DOHH2 (cell line): ENCODE data around the gene FOXN4.

Experiments used
- H3F3A ChIP-seq: fragments of 200-600 bp; sonication (generic), shearing (Covaris generic); 2 replicates; pipeline ENCODE4 v1.6.0; 2016; ENCODE audit warnings: antibody characterized with exemption, mild to moderate bottlenecking; ENCODE audit not compliant: control insufficient read depth, insufficient read depth
- H3K27ac ChIP-seq: fragments of 200-600 bp; sonication (generic); 2 replicates; pipeline ENCODE4 v1.5.1; 2014; ENCODE audit warnings: low read depth, mild to moderate bottlenecking, low read length, moderate library complexity
- H3K27me3 ChIP-seq: fragments of 200-600 bp; sonication (generic); 2 replicates; pipeline ENCODE4 v1.6.1; 2014; ENCODE audit warnings: mild to moderate bottlenecking, low read length, mixed read lengths; ENCODE audit not compliant: control insufficient read depth
- H3K36me3 ChIP-seq: fragments of 200-600 bp; sonication (generic); 2 replicates; pipeline ENCODE4 v1.6.1; 2014; ENCODE audit warnings: mild to moderate bottlenecking, low read length, moderate library complexity, mixed read lengths; ENCODE audit not compliant: control insufficient read depth
- H3K4me1 ChIP-seq: fragments of 200-600 bp; sonication (generic); 2 replicates; pipeline ENCODE4 v1.6.1; 2014; ENCODE audit warnings: mild to moderate bottlenecking, low read length, mixed read lengths; ENCODE audit not compliant: control insufficient read depth
- H3K4me2 ChIP-seq: fragments of 200-600 bp; sonication (generic); 2 replicates; pipeline ENCODE4 v1.6.0; 2014; ENCODE audit warnings: mild to moderate bottlenecking, low read length, moderate library complexity
- H3K4me3 ChIP-seq: fragments of 200-600 bp; sonication (generic); 2 replicates; pipeline ENCODE4 v1.5.1; 2014; ENCODE audit warnings: mild to moderate bottlenecking, low read length, mixed read lengths
- H3K79me2 ChIP-seq: fragments of 200-600 bp; sonication (generic); 2 replicates; pipeline ENCODE4 v1.6.1; 2014; ENCODE audit warnings: mild to moderate bottlenecking, low read length, mixed read lengths; ENCODE audit not compliant: control insufficient read depth
- H3K9me2 ChIP-seq: fragments of 200-600 bp; sonication (generic); replicated peaks from 2 replicates; pipeline ENCODE4 v1.6.1; 2014; ENCODE audit warnings: mild to moderate bottlenecking, low read length, mixed read lengths; ENCODE audit not compliant: control insufficient read depth
- H3K9me3 ChIP-seq: fragments of 200-600 bp; sonication (generic); 2 replicates; pipeline ENCODE4 v1.6.1; 2014; ENCODE audit warnings: antibody characterized with exemption, low read length, mixed read lengths; ENCODE audit not compliant: control insufficient read depth, insufficient read depth
- H4K20me1 ChIP-seq: fragments of 200-600 bp; sonication (generic); 2 replicates; pipeline ENCODE4 v1.6.0; 2014; ENCODE audit warnings: low read depth, mild to moderate bottlenecking, antibody characterized with exemption, low read length, moderate library complexity; ENCODE audit not compliant: control insufficient read depth, insufficient read depth
- CTCF ChIP-seq: fragments of 200-600 bp; sonication (generic); IDR thresholded peaks from one replicate; pipeline ENCODE4 v1.5.1; 2014; ENCODE audit warnings: antibody characterized with exemption, mild to moderate bottlenecking, low read depth, low read length; ENCODE audit not compliant: poor library complexity, severe bottlenecking
- EZH2phosphoT487 ChIP-seq: fragments of 200-600 bp; sonication (generic); IDR thresholded peaks from 2 replicates; pipeline ENCODE4 v1.6.1; 2017; ENCODE audit warnings: borderline replicate concordance, mild to moderate bottlenecking, antibody characterized with exemption, low read length, moderate library complexity, mixed read lengths

Gene FOXN4

DNA sequence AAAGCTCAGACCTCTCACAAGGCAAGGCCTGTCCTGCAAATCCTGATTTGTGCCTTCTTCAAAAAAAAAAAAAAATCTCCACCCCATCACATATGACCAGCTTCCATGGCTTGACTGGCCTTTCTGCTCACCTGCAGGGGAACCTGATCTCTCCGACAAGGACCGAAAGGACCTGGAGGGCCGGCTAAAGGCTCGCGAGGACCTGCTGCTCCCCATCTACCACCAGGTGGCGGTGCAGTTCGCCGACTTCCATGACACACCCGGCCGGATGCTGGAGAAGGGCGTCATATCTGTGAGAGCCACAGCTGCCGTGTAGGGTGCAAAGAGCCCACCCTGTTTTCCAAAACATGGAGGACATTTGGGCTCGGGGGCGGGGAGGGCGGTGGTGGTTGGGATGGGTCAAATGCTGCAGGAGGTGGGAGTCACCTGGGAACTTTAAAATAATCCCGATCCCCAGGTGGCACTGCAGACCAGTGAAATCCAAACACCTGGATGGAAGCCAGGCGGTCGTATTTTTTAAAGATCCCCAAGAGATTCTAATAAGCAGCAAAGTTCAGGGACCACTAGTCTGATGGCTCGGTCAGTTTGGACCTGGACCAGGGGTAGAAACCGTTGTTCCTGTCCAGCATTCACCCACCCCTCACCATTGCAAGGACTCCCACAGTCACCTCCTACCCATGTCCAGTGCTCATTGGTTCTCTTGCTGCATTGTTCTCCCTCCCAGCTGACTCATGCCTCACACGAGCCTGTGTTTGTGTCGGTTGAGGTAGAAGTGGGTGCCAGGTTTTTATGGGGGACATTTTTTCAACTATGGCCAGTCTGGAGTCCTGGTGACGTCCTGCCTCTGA, 44.8 kb downstream of the FOXN4 start:
- no peak for TF ChIP-seq EZH2phosphoT487
- peak; percentile 96 for TF ChIP-seq CTCF
- Histone ChIP-seq H3K9me3 (no peaks in the 10 kb centered on the region), H3K79me2 (no peaks in the 10 kb centered on the region), H3K4me1 (no peaks in the 10 kb centered on the region), H3K4me3 (no peak overlapping the region), H3F3A (no peaks in the 10 kb centered on the region), H3K36me3 (no peaks in the 10 kb centered on the region), H4K20me1 (no peaks in the 10 kb centered on the region), H3K27me3 (no peaks in the 10 kb centered on the region), H3K4me2 (no peak overlapping the region), H3K27ac (no peak overlapping the region), H3K9me2 (no peaks in the 10 kb centered on the region)

GRCh38 chr12:109263439-109263838, 45.6 kb downstream of the FOXN4 start:
- H4K20me1 ChIP-seq: no peaks in the 10 kb centered on the region
- no peak overlapping the region for H3K27ac ChIP-seq
- H3K4me2 ChIP-seq: no peak overlapping the region
- H3F3A ChIP-seq: no peaks in the 10 kb centered on the region
- no peaks in the 10 kb centered on the region for H3K9me2 ChIP-seq
- no peak overlapping the region for H3K4me3 ChIP-seq
- no peaks in the 10 kb centered on the region for H3K9me3 ChIP-seq
- TF ChIP-seq CTCF (no peak), EZH2phosphoT487 (no peak)
- H3K79me2 ChIP-seq: no peaks in the 10 kb centered on the region
- H3K27me3 ChIP-seq: no peaks in the 10 kb centered on the region
- H3K4me1 ChIP-seq: no peaks in the 10 kb centered on the region
- H3K36me3 ChIP-seq: no peaks in the 10 kb centered on the region

- Histone ChIP-seq H3F3A (no peaks in the 10 kb centered on the region), H3K79me2 (no peaks in the 10 kb centered on the region), H3K27me3 (no peaks in the 10 kb centered on the region), H3K27ac (no peak overlapping the region), H3K4me3 (no peak overlapping the region), H3K9me2 (no peaks in the 10 kb centered on the region), H3K36me3 (no peaks in the 10 kb centered on the region), H3K4me1 (no peaks in the 10 kb centered on the region), H4K20me1 (no peaks in the 10 kb centered on the region), H3K4me2 (no peak overlapping the region), H3K9me3 (no peaks in the 10 kb centered on the region)
- no peak for TF ChIP-seq EZH2phosphoT487
- no peak for TF ChIP-seq CTCF
Observed at GRCh38 chr12:109261939-109262338, 47.1 kb downstream of the FOXN4 start.
